Suprapubic skin (tissue), 3 donors: ENCODE data around the gene MTERF4.

Experiments used
- POLR2AphosphoS5 ChIP-seq, 3 donors: sonication (generic); formaldehyde crosslinking; IDR thresholded peaks; one replicate each; pipeline ENCODE4 v1.6.1; 2017; ENCODE audit warnings: antibody characterized with exemption in 3 of 3
- TF ChIP-seq, protein P1 (sequence below), 2 donors: fragments of 200-600 bp in 1 of 2; fragments of 450-650 bp in 1 of 2; sonication (generic) in 1 of 2; IDR thresholded peaks; one replicate each; pipeline ENCODE4 v1.5.1; 2016 to 2019; ENCODE audit warnings: antibody characterized with exemption in 2 of 2, mild to moderate bottlenecking in 1 of 2, moderate library complexity in 1 of 2

DNA sequence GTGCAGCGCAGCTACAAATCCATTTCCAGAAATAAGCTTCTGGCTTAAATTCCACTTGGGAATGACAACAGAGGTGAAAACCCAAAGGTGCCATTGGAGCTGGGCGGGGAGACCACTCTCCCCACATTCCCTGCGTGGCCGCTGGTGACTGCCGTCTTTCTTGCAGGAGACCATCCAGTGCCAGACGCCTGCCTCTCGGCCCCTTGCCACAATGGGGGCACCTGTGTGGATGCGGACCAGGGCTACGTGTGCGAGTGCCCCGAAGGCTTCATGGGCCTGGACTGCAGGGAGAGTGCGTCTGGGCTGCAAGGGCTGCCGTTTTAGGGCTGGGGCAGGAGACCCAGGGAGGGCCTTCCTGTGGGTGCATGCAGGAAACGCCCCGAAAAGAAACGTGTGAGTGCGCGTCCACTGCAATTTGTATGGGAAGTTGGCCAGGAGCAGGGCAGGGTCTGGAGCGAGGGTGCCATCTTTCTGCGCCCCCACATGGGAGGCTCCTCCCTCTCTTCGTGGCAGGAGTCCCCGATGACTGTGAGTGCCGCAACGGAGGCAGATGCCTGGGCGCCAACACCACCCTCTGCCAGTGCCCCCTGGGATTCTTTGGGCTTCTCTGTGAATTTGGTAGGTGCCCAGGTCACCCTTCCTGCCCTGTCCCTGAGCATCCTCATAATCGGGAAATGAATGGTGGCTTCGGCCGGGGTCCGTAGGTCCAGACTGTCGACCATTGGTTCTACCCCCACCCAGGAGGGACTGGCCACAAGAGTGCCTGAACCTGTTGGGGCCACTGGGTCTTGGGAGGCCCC is 53.7 kb downstream of the MTERF4 start:
- TF ChIP-seq, protein P1, sequence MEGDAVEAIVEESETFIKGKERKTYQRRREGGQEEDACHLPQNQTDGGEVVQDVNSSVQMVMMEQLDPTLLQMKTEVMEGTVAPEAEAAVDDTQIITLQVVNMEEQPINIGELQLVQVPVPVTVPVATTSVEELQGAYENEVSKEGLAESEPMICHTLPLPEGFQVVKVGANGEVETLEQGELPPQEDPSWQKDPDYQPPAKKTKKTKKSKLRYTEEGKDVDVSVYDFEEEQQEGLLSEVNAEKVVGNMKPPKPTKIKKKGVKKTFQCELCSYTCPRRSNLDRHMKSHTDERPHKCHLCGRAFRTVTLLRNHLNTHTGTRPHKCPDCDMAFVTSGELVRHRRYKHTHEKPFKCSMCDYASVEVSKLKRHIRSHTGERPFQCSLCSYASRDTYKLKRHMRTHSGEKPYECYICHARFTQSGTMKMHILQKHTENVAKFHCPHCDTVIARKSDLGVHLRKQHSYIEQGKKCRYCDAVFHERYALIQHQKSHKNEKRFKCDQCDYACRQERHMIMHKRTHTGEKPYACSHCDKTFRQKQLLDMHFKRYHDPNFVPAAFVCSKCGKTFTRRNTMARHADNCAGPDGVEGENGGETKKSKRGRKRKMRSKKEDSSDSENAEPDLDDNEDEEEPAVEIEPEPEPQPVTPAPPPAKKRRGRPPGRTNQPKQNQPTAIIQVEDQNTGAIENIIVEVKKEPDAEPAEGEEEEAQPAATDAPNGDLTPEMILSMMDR (IDR thresholded peaks at IDR 0.05), result no peak
- no peak for TF ChIP-seq POLR2AphosphoS5 (IDR thresholded peaks at IDR 0.05)
